ENCODE results near the gene CCDC150.

Gene CCDC150

GRCh38 chr2:196610796-196611195 is 28.7 kb upstream of the CCDC150 start:
- no peak overlapping the region for H3K27ac ChIP-seq (replicated peaks)
- no peak for DNase-seq (ENCODE audit: low read depth in 1 of 2, low spot score in 1 of 2)
- H3K27me3 ChIP-seq (ENCODE audit: insufficient read depth, poor library complexity, severe bottlenecking): no peaks in the 10 kb centered on the region
- TF ChIP-seq GABPA (IDR thresholded peaks at IDR 0.05; ENCODE audit: low read depth): no peak
- TF ChIP-seq POLR2AphosphoS5 (IDR thresholded peaks at IDR 0.05; ENCODE audit: low read depth): no peak
- no peak for TF ChIP-seq SPI1 (IDR thresholded peaks at IDR 0.05; ENCODE audit: borderline replicate concordance, low read depth)
- TF ChIP-seq REST (IDR thresholded peaks at IDR 0.05; ENCODE audit: insufficient replicate concordance, low read depth): no peak
- TF ChIP-seq CTCF (IDR thresholded peaks at IDR 0.05; ENCODE audit: insufficient read depth, low read length): no peak
- no peak overlapping the region for H3K4me3 ChIP-seq (replicated peaks; ENCODE audit: insufficient read depth, low read length)

- no peak for TF ChIP-seq SPI1 (IDR thresholded peaks at IDR 0.05; ENCODE audit: borderline replicate concordance, low read depth)
- no peak for TF ChIP-seq REST (IDR thresholded peaks at IDR 0.05; ENCODE audit: insufficient replicate concordance, low read depth)
- TF ChIP-seq CTCF (IDR thresholded peaks at IDR 0.05; ENCODE audit: insufficient read depth, low read length): no peak
- TF ChIP-seq POLR2AphosphoS5 (IDR thresholded peaks at IDR 0.05; ENCODE audit: low read depth): no peak
- TF ChIP-seq GABPA (IDR thresholded peaks at IDR 0.05; ENCODE audit: low read depth): no peak
- no peaks in the 10 kb centered on the region for H3K27me3 ChIP-seq (ENCODE audit: insufficient read depth, poor library complexity, severe bottlenecking)
- DNase-seq (ENCODE audit: low read depth in 1 of 2, low spot score in 1 of 2): no peak
- H3K27ac ChIP-seq (replicated peaks): no peak overlapping the region
- no peak overlapping the region for H3K4me3 ChIP-seq (replicated peaks; ENCODE audit: insufficient read depth, low read length)
Measured at GRCh38 chr2:196613302-196613701, 26.2 kb upstream of the CCDC150 start.

- no peaks in the 10 kb centered on the region for H3K27me3 ChIP-seq (ENCODE audit: insufficient read depth, poor library complexity, severe bottlenecking)
- DNase-seq (ENCODE audit: low read depth in 1 of 2, low spot score in 1 of 2): no peak
- no peak overlapping the region for H3K4me3 ChIP-seq (replicated peaks; ENCODE audit: insufficient read depth, low read length)
- no peak for TF ChIP-seq SPI1 (IDR thresholded peaks at IDR 0.05; ENCODE audit: borderline replicate concordance, low read depth)
- TF ChIP-seq POLR2AphosphoS5 (IDR thresholded peaks at IDR 0.05; ENCODE audit: low read depth): no peak
- TF ChIP-seq CTCF (IDR thresholded peaks at IDR 0.05; ENCODE audit: insufficient read depth, low read length): no peak
- no peak for TF ChIP-seq GABPA (IDR thresholded peaks at IDR 0.05; ENCODE audit: low read depth)
- TF ChIP-seq REST (IDR thresholded peaks at IDR 0.05; ENCODE audit: insufficient replicate concordance, low read depth): no peak
- H3K27ac ChIP-seq (replicated peaks): no peak overlapping the region
Measured at GRCh38 chr2:196617430-196617829, 22.1 kb upstream of the CCDC150 start.

Measured in HL-60 (cell line).